ENCODE measurements around the gene CRHBP. TPM values are rescaled to one million over a fixed set of nuclear protein-coding genes. Genes with fewer than 3 reads are reported as not detected.

CRHBP gene
- total RNA-seq, 2 experiments from 2014 or later = not detected

- H3K9me3 Mint-ChIP-seq = no peaks in the 10 kb centered on the region
- peaks cover 11% of the 10 kb centered on the region for H3K27me3 Mint-ChIP-seq
Measured at GRCh38 chr5:77003246-77003645, 50.4 kb downstream of the CRHBP start.

DNA sequence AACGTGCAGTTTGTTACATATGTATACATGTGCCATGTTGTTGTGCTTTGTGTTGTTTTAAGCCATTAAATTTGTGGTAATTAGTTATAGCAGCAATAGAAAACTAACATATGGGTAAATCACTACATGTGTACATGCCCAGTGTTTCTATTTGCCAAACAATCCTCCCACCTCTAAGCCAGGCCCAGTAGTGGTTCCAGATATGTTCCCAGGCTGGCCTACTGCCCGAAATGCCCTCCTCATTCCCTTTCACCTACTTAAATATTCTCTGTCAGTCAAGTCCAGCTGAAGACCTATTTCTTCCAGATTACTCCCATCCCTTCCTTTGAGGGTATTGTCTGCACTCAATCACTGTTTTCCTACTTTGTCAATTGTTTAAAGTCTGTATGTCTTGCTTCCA is 53.3 kb downstream of the CRHBP start:
- Mint-ChIP-seq H3K27ac (no peak overlapping the region), H3K9me3 (no peaks in the 10 kb centered on the region), H3K4me1 (ENCODE audit: low read depth) (no peaks in the 10 kb centered on the region), H3K4me3 (no peak overlapping the region), H3K36me3 (no peaks in the 10 kb centered on the region), H3K27me3 (peaks cover 7% of the 10 kb centered on the region)
- intact Hi-C loops (cut with micrococcal nuclease) = no loop called here
- no peak for DNase-seq
- ChIA-PET CTCF (interaction anchor here (0.6 kb wide), 1 partner anchor 1036 kb away, joined by 3 read pairs; no protein-coding TSS in a partner anchor), POLR2A (no interaction called here)

More at GRCh38 chr5:77003246-77003645, 50.4 kb downstream of the CRHBP start:
- H3K36me3 Mint-ChIP-seq = no peaks in the 10 kb centered on the region
- no peaks in the 10 kb centered on the region for H3K4me1 Mint-ChIP-seq (ENCODE audit: low read depth)
- H3K4me3 Mint-ChIP-seq = no peak overlapping the region
- ChIA-PET POLR2A (no interaction called here), CTCF (no interaction called here)
- intact Hi-C loops (cut with micrococcal nuclease) = no loop called here
- no peak for DNase-seq
- no peak overlapping the region for H3K27ac Mint-ChIP-seq

GRCh38 chr5:77008413-77008812 is 55.6 kb downstream of the CRHBP start:
- Mint-ChIP-seq H3K4me1 (ENCODE audit: low read depth) (peaks cover 7% of the 10 kb centered on the region), H3K4me3 (no peak overlapping the region), H3K27ac (no peak overlapping the region), H3K9me3 (no peaks in the 10 kb centered on the region), H3K27me3 (no peaks in the 10 kb centered on the region), H3K36me3 (no peaks in the 10 kb centered on the region)
- ChIA-PET CTCF (no interaction called here), POLR2A (no interaction called here)
- DNase-seq = no peak
- intact Hi-C loops (cut with micrococcal nuclease) = no loop called here

DNA sequence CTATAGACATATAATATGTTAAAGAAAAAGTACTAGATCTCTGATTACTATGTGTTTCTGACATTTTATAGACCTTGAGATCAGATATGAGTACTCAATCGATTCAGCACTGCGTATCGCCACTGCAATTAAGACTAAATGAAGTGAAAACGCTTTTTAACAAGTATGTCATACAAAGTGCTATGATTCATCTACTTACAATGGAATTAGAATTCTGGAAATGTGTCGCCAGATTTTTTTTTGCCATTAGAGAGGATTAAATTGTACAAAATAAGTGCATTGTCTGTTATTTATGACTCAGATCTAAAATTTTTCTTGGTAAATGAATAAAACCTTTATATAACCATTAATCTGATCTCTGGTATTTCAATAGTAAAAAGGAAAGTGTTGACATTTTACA is 57.4 kb downstream of the CRHBP start:
- peaks cover 7% of the 10 kb centered on the region for H3K4me1 Mint-ChIP-seq (ENCODE audit: low read depth)
- POLR2A ChIA-PET = no interaction called here
- no peaks in the 10 kb centered on the region for H3K9me3 Mint-ChIP-seq
- CTCF ChIA-PET = no interaction called here
- H3K4me3 Mint-ChIP-seq = no peak overlapping the region
- H3K27ac Mint-ChIP-seq = no peak overlapping the region
- no peaks in the 10 kb centered on the region for H3K27me3 Mint-ChIP-seq
- no peak for DNase-seq
- no peaks in the 10 kb centered on the region for H3K36me3 Mint-ChIP-seq
- intact Hi-C loops (cut with micrococcal nuclease) = no loop called here

DNA sequence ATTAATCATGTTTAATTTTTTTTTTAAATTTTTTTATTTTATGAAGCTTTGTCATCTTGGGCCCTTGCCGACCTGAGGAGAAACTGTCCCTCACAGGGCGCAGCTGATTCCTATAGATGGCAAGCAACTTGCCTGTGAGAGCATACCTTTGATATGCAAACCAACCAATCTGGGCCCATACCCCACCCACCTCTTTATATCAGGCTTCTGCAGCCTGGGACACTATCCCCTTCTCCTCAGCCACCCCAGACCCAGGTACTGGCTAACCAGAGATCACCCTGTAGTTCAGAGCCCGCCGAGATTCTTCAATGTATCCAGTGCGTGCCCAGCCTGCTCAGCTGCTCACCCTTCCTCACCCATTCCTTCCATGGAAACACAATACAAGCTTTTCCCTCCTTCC is 58.7 kb downstream of the CRHBP start:
- no peaks in the 10 kb centered on the region for H3K9me3 Mint-ChIP-seq

DNA sequence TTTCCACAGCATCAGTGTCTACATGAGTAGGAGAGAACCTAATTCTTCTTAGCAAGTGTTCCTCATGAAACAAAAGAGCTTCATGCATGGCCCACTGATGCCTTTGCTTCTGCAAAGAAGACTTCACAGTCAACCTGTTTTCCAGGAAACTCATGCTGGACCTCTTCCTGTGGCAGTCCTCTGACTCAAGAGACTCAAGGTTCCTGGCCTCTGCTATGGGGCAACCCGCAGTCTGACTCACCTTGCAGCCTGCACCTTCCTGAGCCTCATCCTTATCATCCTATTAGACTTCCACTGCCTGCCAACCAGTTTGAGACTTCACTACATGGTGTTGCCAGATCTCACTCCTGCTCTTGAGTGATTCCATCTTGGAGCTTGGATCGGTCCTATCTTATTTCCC is 59.8 kb downstream of the CRHBP start:
- POLR2A ChIA-PET = no interaction called here
- DNase-seq = peak; percentile 25
- Mint-ChIP-seq H3K4me3 (no peak overlapping the region), H3K27me3 (no peaks in the 10 kb centered on the region), H3K4me1 (ENCODE audit: low read depth) (peaks cover 7% of the 10 kb centered on the region), H3K9me3 (no peaks in the 10 kb centered on the region), H3K36me3 (no peaks in the 10 kb centered on the region), H3K27ac (no peak overlapping the region)
- intact Hi-C loops (cut with micrococcal nuclease) = no loop called here
- CTCF ChIA-PET = no interaction called here

More for the DNA sequence above, 58.7 kb downstream of the CRHBP start:
- Mint-ChIP-seq H3K36me3 (no peaks in the 10 kb centered on the region), H3K27me3 (no peaks in the 10 kb centered on the region), H3K4me1 (ENCODE audit: low read depth) (peaks cover 7% of the 10 kb centered on the region), H3K27ac (no peak overlapping the region), H3K4me3 (no peak overlapping the region)
- CTCF ChIA-PET = no interaction called here
- intact Hi-C loops (cut with micrococcal nuclease) = no loop called here
- no peak for DNase-seq
- POLR2A ChIA-PET = no interaction called here

DNA sequence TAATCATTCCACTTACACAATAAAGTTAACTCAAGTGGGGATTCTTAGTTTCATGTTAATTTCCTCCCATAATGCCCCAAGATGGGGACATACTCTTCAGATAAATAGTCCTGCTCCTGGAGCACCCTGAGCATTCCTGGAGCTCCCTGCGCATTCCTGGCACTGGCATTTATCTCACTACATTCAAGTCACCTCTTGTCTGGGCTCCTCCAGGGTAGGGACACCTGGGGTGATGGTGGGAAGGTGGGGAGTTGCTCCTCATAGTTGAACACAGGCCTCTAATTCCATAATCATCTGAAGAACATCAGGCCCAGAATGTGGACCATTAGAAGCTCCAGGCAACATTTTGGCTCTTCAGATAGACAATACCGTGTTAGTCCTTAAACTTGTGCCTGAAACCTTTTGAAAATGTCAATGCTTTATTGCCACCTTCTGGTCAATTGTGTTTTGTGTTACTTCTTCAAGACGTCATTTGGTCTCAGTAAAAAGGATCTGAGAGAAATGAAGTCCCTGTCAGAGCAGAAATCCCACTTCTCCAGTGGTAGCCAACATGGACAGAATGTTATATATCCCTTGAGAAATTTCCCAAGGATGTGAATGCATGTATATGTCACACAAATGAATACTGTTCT is 63.2 kb downstream of the CRHBP start:
- ChIA-PET POLR2A (interaction anchor here (1.2 kb wide), 1 partner anchor 14 kb away, joined by 4 read pairs; the partner anchor contains the start of gene AGGF1), CTCF (interaction anchor here (1.3 to 1.7 kb wide), 4 partner anchors 11 to 148 kb away, joined by 4 to 6 read pairs (median 4); no protein-coding TSS in a partner anchor)
- intact Hi-C loops (cut with micrococcal nuclease) = loop anchor here (1.0 kb wide), 1 partner anchor 148 kb away; no protein-coding TSS in a partner anchor
- H3K27me3 Mint-ChIP-seq = peaks cover 7% of the 10 kb centered on the region
- DNase-seq = no peak
- H3K36me3 Mint-ChIP-seq = no peaks in the 10 kb centered on the region
- no peak overlapping the region for H3K4me3 Mint-ChIP-seq
- no peak overlapping the region for H3K27ac Mint-ChIP-seq
- H3K9me3 Mint-ChIP-seq = no peaks in the 10 kb centered on the region
- H3K4me1 Mint-ChIP-seq (ENCODE audit: low read depth) = peaks cover 7% of the 10 kb centered on the region

DNA sequence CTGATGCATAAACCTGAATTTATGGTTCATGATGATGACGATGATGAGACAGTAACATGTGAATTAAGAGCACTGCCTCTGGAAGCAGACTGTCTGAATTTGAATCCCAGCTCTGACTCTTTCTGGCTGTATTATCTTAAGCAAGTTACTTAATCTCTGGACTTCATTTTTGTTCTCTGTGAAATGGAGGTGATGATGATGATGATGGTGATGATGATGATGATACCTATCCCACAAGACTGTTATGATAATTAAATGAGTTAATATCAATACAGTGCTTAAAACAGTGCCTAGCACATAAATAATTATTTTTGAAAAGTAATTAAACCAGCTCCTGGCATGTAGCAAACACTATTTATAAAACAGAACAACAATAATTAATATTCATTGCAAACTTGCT is 64.1 kb downstream of the CRHBP start:
- CTCF ChIA-PET = interaction anchor here (1.3 to 1.7 kb wide), 4 partner anchors 10 to 149 kb away, joined by 4 to 6 read pairs (median 4); no protein-coding TSS in a partner anchor
- POLR2A ChIA-PET = interaction anchor here (1.2 kb wide), 1 partner anchor 13 kb away, joined by 4 read pairs; the partner anchor contains the start of gene AGGF1
- no peak overlapping the region for H3K27ac Mint-ChIP-seq
- no peak for DNase-seq
- intact Hi-C loops (cut with micrococcal nuclease) = loop anchor here (1.0 kb wide), 1 partner anchor 149 kb away; no protein-coding TSS in a partner anchor
- peaks cover 7% of the 10 kb centered on the region for H3K4me1 Mint-ChIP-seq (ENCODE audit: low read depth)
- no peak overlapping the region for H3K4me3 Mint-ChIP-seq
- peaks cover 13% of the 10 kb centered on the region for H3K27me3 Mint-ChIP-seq
- H3K9me3 Mint-ChIP-seq = no peaks in the 10 kb centered on the region
- no peaks in the 10 kb centered on the region for H3K36me3 Mint-ChIP-seq

DNA sequence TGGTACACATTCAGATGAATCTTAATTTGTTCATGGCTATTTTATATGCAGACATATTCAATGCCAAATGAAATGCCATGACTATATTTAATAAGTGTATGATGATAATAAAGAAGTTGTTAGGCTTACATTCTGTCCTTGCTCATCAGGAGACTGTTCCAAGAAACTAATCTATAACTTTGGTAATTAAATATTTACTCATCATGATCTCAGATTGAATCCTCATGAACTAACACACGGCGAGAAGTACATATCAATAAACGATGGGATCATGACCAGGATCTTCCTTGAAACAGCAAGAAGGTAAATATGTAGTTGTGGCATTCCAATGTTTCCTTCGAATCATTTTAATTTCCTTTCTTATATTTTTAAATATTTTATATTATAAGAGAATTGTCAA is 64.8 kb downstream of the CRHBP start:
- DNase-seq = no peak
- Mint-ChIP-seq H3K27me3 (peaks cover 17% of the 10 kb centered on the region), H3K4me3 (no peak overlapping the region), H3K9me3 (no peaks in the 10 kb centered on the region), H3K36me3 (no peaks in the 10 kb centered on the region), H3K27ac (no peak overlapping the region), H3K4me1 (ENCODE audit: low read depth) (peaks cover 3% of the 10 kb centered on the region)
- intact Hi-C loops (cut with micrococcal nuclease) = no loop called here
- CTCF ChIA-PET = no interaction called here
- POLR2A ChIA-PET = no interaction called here

Other genes starting within 250 kb of the CRHBP start
- gene F2R, start 236.9 kb upstream of the CRHBP start, total RNA-seq = 1 to 10 TPM; 6.5 to 6.8 TPM
- gene F2RL1, start 134.0 kb upstream of the CRHBP start, total RNA-seq = 1 to 10 TPM; 2.3 to 2.9 TPM
- 1 to 10 TPM; 1.8 to 2.1 TPM for gene S100Z, start 103.0 kb upstream of the CRHBP start, total RNA-seq
- gene AGGF1, start 77.4 kb downstream of the CRHBP start, total RNA-seq = 10 to 100 TPM; 26.5 to 27.6 TPM
- gene ZBED3, start 134.2 kb downstream of the CRHBP start, total RNA-seq = 1 to 10 TPM in 1 of 2 experiments, under 1 TPM in 1; 0.61 to 1.2 TPM